GM12801 (cell line): Measurements from ENCODE around the gene PTPN2.

Experiments used
- CTCF ChIP-seq: IDR thresholded peaks from one replicate; pipeline ENCODE4 v1.5.1; 2011; ENCODE audit warnings: control low read depth; ENCODE audit not compliant: insufficient read length; ENCODE audit errors: extremely low read depth

PTPN2 gene

GRCh38 chr18:12782521-12782920 lies 101.5 kb downstream of the PTPN2 start:
- TF ChIP-seq CTCF, result no peak

- TF ChIP-seq CTCF, result no peak
Observed at GRCh38 chr18:12779456-12779855, 104.6 kb downstream of the PTPN2 start.

- no peak for TF ChIP-seq CTCF
Observed at GRCh38 chr18:12779043-12779442, 105.0 kb downstream of the PTPN2 start.

GRCh38 chr18:12777500-12777944 lies 106.5 kb downstream of the PTPN2 start:
- TF ChIP-seq CTCF, result no peak

- no peak for TF ChIP-seq CTCF
Observed at GRCh38 chr18:12776821-12777471, 107.1 kb downstream of the PTPN2 start.

- no peak for TF ChIP-seq CTCF
Observed at GRCh38 chr18:12774982-12775381, 109.1 kb downstream of the PTPN2 start.

- TF ChIP-seq CTCF, result no peak
Observed at GRCh38 chr18:12773369-12773768, 110.7 kb downstream of the PTPN2 start.
